ENCODE results near the gene FBN2.
"Not testable (repeated sequence)": the region's sequence is repeated elsewhere in the genome, so short reads cannot be mapped to it uniquely, and the experiment has no call there.

DNA sequence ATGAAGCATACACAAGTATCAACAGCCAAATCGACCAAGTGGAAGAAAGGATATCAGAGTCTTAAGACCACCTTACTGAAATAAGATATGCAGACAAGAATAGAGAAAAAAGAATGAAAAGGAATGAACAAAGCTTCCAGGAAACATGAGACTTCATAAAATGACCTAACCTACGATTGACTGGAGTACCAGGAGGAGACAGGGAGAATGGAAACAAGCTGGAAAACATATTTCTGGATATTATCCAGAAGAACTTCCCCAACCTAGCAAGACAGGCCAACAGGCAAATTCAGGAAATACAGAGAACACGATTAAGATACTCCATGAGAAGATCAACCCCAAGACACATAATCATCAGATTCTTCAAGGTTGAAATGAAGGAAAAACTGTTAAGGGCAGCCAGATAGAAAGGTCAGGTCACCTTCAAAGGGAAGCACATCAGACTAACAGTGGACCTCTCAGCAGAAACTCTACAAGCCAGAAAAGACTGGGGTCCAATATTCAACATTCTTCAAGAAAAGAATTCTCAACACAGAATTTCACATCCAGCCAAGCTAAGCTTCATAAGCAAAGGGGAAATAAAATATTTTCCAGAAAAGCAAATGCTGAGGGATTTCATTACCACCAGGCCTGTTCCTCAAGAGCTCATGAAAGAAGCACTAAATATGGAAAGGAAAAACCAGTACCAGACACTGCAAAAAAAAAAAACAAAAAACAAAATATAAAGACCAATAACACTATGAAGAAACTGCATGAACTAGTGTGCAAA, 80.7 kb downstream of the FBN2 start:
- TF ChIP-seq YY1 (IDR thresholded peaks at IDR 0.05; ENCODE audit: insufficient read depth, insufficient read length); ZNF274 (IDR thresholded peaks at IDR 0.05; ENCODE audit: low read depth, low read length): not testable (repeated sequence)
